ENCODE results near the gene SLC2A4RG.

SLC2A4RG gene

DNA sequence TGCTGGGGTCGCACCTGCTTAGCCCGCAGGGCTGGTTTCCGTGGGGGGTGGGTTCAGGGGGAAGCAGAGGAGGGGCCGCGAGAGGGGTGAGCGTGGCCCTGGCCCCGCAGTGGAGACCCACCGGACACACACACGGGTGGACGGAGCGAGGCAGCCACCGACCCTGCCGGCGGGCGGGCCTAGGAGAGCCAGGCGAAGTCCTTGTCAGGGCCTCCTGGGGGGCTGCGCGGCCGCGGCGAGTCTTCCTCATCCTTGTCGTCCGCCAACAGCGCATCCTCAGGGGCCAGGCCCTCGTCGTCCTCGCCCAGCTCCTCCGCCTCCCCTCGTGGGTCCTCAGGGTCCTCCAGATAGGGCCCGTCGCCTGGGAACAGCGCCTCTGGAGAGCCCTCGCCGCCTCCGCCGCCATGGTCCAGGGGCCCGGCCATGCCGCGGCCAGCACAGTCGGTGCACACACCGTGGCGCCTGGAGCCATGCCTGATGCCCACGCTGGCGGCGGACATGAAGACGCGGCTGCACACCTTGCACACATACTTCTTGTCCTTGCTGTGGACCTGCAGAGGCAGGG, 7.3 kb downstream of the SLC2A4RG start:
- peaks cover 0 to 1% of the 10 kb centered on the region in 2 donors for H3K4me1 Mint-ChIP-seq
- H3K27ac Mint-ChIP-seq, result no peak overlapping the region
- peaks cover 0 to under 1% of the 10 kb centered on the region in 2 donors for H3K9me3 Mint-ChIP-seq
- H3K27me3 Mint-ChIP-seq, result no peaks in the 10 kb centered on the region
- no peak for ATAC-seq (replicated peaks)
- H3K36me3 Mint-ChIP-seq, result peaks cover 0 to 3% of the 10 kb centered on the region in 2 donors
- DNase-seq, result no peak
- H3K4me3 Mint-ChIP-seq, result no peak overlapping the region

DNA sequence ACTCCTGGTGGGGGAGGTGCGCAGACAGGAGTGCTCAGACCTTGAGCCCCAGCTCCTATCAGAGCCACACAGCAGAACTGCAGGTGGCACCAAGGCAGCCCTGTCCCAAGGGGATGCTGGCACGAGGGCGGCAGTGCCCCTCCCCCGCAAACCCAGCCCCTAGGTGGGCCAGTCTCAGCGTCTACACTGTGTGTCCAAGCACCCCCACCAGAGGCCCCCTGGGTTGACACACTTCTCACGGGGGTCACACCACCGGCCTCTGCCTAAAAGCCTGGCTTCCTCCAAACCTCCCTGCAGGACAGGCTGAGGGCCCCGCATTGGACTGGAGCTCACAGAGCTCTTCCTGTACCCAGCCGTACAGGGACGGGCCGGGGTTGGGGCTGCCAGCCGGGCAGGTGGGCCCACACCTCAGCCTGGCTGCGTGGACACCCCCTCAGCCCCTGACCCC, 8.1 kb downstream of the SLC2A4RG start:
- H3K27me3 Mint-ChIP-seq, result no peaks in the 10 kb centered on the region
- DNase-seq, result no peak
- peaks cover 0 to 3% of the 10 kb centered on the region in 2 donors for H3K9me3 Mint-ChIP-seq
- peaks cover 0 to 4% of the 10 kb centered on the region in 2 donors for H3K4me1 Mint-ChIP-seq
- H3K27ac Mint-ChIP-seq, result no peak overlapping the region
- no peak for ATAC-seq (replicated peaks)
- H3K36me3 Mint-ChIP-seq, result peaks cover 0 to 3% of the 10 kb centered on the region in 2 donors
- H3K4me3 Mint-ChIP-seq, result no peak overlapping the region

DNA sequence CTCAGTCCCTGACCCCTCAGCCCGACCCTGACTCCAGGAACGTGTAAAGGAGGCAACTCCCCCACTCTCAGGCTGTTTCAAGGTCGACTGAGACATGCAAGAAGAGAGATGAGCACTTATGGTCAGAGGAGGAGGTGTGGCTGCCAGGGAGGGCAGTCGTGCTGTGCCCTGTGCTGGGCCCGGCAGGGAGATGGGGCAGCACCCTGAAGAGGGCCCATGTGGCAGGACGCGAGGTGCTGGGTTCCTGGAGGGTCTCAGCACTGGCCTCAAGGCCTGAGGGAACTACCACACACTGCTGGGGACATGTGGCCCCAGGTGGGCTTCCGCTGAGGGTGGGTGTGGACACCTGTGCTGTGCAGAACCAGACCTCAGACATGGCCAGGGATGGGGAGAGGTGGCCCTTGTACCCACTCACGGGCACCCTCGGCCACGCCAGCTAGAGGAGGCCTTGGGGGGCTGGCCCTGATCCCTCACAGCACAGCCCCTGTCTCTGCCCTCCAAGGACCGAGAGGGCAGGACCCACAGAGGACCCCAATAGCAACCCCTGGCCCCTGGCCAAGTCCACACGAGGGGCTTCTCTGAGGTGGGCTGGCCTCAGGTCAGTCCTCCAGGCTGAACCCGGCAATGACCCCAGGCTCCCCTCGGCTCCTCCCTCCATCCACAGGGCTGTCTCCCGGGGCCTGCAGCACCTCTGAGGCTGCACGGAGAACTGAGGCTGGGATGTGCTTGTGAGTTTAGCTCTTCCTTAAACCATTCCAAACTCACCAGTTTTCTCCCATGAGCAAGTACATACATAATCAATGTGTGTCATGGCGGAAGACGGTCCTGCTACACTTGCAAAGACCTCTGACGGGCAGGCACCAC, 8.7 kb downstream of the SLC2A4RG start:
- Mint-ChIP-seq H3K27ac (peak overlapping the region; percentile 73), H3K4me3 (no peak overlapping the region), H3K36me3 (peaks cover 0 to 3% of the 10 kb centered on the region in 2 donors), H3K27me3 (no peaks in the 10 kb centered on the region), H3K9me3 (peaks cover 0 to 3% of the 10 kb centered on the region in 2 donors), H3K4me1 (peaks cover 0 to 4% of the 10 kb centered on the region in 2 donors)
- DNase-seq (no peak), ATAC-seq (replicated peaks) (no peak)

DNA sequence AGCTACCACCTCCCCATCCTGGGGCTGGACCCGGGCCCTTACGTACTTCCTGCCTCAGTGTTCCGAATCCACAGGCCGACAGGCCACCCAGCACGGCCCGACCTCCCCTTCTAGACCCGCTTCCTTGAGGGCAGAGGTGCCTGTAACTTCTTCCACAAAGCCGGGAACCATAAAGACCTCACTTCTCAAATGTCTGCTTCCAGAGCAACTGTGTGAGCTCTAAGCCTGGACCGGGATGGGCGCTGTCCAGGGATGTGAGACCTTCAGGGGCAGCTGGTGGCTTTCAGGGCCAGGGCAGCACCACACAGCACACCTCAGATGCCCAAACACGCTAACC, 9.3 kb downstream of the SLC2A4RG start:
- Mint-ChIP-seq H3K36me3 (peaks cover 0 to 3% of the 10 kb centered on the region in 2 donors), H3K27me3 (no peaks in the 10 kb centered on the region), H3K4me1 (peaks cover 0 to 4% of the 10 kb centered on the region in 2 donors), H3K9me3 (peaks cover 0 to 3% of the 10 kb centered on the region in 2 donors), H3K27ac (no peak overlapping the region), H3K4me3 (no peak overlapping the region)
- no peak for DNase-seq
- no peak for ATAC-seq (replicated peaks)

DNA sequence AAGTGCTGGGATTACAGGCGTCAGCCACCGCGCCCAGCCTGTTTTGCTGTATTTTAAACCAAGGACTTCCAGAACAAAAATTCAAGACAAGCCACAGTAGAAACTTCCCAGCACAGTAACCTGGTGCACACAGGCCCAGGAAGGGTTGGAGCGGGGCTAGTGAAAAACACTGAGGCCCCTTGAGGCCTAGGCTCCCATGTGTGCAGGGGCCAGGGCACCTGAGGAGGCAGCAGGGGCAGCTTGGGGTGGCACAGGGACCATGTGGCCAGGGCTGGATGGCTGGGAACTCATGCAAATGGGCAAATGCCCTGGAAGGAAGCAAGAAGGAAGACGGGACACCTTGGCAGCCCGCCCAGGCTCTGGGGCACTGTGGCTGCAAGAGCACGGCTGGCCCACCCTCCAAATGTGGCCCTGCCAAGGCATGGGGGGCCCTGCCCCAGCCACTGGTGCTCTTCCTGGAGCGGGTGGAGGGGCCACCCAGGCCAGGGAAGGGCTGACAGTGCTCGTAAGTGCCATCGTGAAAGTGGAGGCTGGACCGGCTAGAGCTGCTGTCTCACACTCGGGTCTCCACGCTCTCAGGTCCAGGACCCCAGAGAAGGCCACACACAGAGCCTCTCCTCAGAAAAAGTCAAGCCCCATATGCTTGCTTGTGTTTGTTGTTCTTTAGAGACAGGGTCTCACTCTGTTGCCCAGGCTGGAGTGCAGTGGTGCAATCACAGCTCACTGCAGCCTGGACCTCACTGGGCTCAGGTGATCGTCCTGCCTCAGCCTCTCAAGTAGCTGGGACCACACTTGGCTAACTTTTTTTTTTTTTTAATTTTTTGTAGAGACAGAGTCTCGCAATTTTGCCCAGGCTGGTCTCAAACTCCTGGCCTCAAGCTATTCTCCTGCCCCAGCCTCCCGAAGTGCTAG, 10.3 kb downstream of the SLC2A4RG start:
- H3K4me3 Mint-ChIP-seq, result no peak overlapping the region
- no peaks in the 10 kb centered on the region for H3K27me3 Mint-ChIP-seq
- ATAC-seq (replicated peaks), result no peak
- peaks cover 0 to 4% of the 10 kb centered on the region in 2 donors for H3K4me1 Mint-ChIP-seq
- no peak for DNase-seq
- peaks cover 0 to 3% of the 10 kb centered on the region in 2 donors for H3K9me3 Mint-ChIP-seq
- H3K27ac Mint-ChIP-seq, result no peak overlapping the region
- H3K36me3 Mint-ChIP-seq, result peaks cover 0 to 3% of the 10 kb centered on the region in 2 donors

DNA sequence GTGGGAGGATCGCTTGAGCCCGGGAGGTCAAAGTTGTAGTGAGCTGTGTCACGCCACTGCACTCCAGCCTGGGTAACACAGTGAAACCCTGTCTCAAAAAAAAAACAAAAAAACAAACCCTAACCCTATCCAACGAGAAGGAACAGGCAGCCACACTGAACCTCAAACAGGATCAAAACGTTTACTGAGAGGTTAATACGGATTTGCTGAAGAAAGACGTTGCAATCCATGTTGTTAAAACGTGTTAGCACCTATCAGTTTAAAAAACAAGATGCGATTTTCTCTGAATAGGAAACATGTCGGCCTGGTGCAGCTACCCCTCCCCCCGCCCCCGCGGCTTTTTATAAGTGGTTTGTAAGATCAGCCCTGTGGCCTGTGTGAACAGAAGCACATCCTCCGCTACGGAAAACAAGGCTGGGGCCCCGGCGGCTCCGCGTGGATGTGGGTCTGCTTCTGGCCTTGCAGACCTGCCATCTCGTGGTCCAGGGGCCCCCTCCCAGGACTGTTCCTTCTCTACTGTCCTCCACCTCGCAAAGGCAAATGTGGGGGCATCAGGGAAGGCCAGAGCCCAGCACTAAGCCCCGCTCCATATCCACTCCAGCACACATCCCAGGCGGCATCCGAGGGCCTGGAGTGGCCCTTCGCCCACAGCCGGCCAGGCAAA, 11.4 kb downstream of the SLC2A4RG start:
- Mint-ChIP-seq H3K36me3 (no peaks in the 10 kb centered on the region), H3K4me3 (no peak overlapping the region), H3K4me1 (peaks cover 0 to 4% of the 10 kb centered on the region in 2 donors)

DNA sequence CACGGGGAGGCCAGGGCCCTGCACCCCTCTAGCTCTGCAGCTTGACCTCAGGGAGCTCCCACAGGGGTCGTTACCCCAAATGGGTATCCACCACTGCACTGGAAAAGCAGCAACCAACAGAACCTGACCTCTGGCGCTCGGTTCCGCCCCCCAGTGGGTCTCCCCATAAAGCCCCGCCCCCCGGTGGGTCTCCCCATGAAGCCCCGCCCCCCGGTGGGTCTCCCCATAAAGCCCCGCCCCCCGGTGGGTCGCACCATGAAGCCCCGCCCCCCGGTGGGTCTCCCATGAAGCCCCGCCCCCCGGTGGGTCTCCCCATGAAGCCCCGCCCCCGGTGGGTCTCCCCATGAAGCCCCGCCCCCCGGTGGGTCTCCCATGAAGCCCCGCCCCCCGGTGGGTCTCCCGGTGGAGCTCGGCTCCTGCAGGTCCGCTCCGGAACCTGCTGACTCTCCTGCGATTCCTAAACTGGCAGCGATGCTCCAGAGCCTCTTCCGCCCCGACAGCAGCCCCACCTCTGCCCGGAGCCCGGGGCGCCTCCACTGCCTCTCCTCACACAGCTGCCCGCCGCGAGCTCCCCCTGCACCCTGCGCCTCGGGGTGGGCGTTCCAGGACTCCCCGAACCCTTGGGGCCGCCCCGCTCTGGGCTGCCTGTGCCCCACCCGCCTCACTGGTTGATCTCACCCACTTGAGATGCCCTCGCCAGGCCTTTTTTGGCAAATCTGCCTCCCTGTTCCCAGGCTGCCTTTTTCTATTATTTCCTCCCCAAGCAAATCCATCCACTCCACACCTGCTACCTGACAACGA, 12.1 kb downstream of the SLC2A4RG start:
- Mint-ChIP-seq H3K36me3 (no peaks in the 10 kb centered on the region), H3K4me3 (no peak overlapping the region), H3K27me3 (no peaks in the 10 kb centered on the region), H3K9me3 (peaks cover 0 to 3% of the 10 kb centered on the region in 2 donors), H3K4me1 (peaks cover 0 to 4% of the 10 kb centered on the region in 2 donors), H3K27ac (no peak overlapping the region)
- DNase-seq (no peak), ATAC-seq (replicated peaks) (no peak)

More for the DNA sequence above, 11.4 kb downstream of the SLC2A4RG start:
- no peak overlapping the region for H3K27ac Mint-ChIP-seq
- DNase-seq (no peak), ATAC-seq (replicated peaks) (no peak)
- peaks cover 0 to 3% of the 10 kb centered on the region in 2 donors for H3K9me3 Mint-ChIP-seq
- no peaks in the 10 kb centered on the region for H3K27me3 Mint-ChIP-seq

DNA sequence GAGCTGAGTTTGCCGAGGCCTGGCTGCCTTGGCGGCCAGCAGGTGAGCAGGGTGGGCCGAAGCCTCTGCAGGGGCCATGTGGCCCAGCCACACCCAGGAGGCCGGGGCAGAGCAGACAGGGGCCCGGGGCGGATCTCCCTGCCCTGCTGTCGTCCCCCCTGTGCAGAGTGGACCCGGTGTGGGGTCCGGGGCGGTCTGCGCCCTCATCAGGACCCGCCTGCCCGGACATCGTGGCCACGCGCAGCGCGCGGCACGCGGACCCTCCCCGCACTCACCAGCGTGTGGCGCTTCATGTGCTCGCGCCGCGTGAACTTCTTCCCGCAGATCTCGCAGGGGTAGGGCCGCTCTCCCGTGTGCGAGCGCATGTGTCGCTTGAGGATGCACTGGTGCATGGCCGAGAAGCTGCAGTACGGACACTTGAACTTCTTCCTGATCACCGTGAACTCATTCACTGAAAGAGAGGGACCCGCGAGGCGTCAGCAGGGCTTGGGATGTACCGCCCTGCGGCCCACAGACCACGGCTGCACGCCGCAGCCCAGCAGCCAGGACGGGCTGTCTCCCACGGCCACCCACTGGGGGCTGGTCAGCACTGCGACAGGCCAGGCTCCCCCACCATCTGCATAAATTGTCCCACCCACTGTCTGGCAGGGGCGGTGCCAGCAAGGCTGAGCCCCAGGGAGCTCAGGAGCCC, 13.0 kb downstream of the SLC2A4RG start:
- ATAC-seq (replicated peaks), result no peak
- no peaks in the 10 kb centered on the region for H3K36me3 Mint-ChIP-seq

DNA sequence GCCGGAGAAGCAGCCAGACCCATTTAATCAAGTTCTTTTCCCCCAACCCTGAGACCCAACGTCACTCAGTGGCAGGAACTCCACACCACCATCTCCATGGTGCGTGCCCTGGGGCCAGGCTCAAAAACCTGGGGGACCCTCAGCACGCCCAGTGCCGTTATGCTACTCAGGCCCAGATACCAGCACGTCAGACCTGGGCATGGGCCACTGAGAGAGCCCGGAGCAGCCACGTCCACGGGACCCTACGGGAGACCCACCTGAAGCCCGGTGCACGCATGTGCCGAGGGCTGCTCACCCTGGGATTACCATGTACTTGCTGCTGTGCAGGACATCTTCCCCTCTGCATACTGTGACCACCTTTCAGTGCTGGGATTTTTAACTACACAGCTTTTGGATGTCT, 13.8 kb downstream of the SLC2A4RG start:
- no peak overlapping the region for H3K27ac Mint-ChIP-seq
- no peak overlapping the region for H3K4me3 Mint-ChIP-seq
- peaks cover 0 to 2% of the 10 kb centered on the region in 2 donors for H3K27me3 Mint-ChIP-seq
- no peaks in the 10 kb centered on the region for H3K36me3 Mint-ChIP-seq
- peaks cover 0 to 3% of the 10 kb centered on the region in 2 donors for H3K9me3 Mint-ChIP-seq
- H3K4me1 Mint-ChIP-seq, result peaks cover 0 to 4% of the 10 kb centered on the region in 2 donors
- DNase-seq, result no peak
- ATAC-seq (replicated peaks), result no peak

More for the DNA sequence above, 13.0 kb downstream of the SLC2A4RG start:
- peaks cover 0 to 4% of the 10 kb centered on the region in 2 donors for H3K4me1 Mint-ChIP-seq
- peaks cover 0 to 3% of the 10 kb centered on the region in 2 donors for H3K9me3 Mint-ChIP-seq
- H3K27me3 Mint-ChIP-seq, result no peaks in the 10 kb centered on the region
- no peak for DNase-seq
- H3K4me3 Mint-ChIP-seq, result no peak overlapping the region
- no peak overlapping the region for H3K27ac Mint-ChIP-seq

DNA sequence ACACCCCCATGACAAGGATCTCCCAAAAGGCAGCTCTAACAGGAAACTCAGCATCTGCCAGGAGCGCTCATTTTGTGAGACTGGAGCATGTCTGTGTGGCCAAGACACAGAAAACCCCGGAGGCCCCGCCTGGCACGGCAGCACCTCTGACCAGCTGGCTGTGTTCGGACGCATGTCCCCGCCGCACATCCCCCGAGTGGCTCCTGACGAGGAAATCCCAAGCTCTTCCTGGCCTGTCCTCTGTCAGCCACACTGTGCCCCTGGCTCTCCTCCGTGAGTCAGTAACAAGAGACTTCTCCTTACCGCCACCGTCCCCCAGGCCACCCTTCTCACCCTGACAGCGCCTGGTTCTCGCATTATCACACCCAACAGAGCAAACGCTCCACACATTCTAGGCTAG, 14.4 kb downstream of the SLC2A4RG start:
- ATAC-seq (replicated peaks), result no peak

DNA sequence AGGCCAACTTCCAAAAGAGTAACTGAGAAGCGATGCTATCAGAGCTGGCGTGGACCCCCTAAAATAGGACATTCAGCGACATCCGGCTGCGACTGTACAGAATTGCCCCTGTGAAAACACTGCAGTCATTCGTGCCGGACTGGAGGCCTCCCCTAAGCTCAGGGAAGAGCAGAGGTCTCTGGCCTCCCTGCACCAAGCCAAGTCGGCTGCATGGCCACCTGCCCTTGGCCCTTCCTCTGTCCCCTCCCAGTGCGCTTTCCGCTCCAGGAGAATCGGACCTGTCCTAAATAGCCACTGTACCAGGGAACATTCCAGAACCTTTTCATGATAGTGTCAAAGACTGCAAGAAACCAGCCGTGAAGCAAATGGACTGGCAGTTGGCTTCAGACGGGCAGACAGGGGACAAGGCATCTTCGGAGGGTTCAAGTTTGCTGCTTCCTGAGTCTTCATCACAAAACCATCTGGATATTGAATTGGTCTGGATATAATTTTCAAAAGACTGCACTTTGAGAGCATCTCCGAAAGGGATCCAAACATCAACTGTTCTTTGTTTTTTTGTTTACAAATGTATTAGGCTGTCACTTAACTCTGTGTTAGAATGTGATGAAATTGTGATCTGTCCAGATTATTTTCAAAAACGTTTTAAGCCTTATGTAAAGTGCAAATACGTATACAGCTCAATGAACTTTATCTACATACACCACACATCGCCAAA, 16.5 kb downstream of the SLC2A4RG start:
- Mint-ChIP-seq H3K9me3 (peaks cover 0 to 3% of the 10 kb centered on the region in 2 donors), H3K4me3 (no peak overlapping the region), H3K27me3 (peaks cover 0 to 4% of the 10 kb centered on the region in 2 donors), H3K4me1 (peaks cover 0 to 4% of the 10 kb centered on the region in 2 donors), H3K27ac (no peak overlapping the region), H3K36me3 (no peaks in the 10 kb centered on the region)
- no peak for ATAC-seq (replicated peaks)
- no peak for DNase-seq

More for the DNA sequence above, 14.4 kb downstream of the SLC2A4RG start:
- DNase-seq, result no peak
- Mint-ChIP-seq H3K36me3 (no peaks in the 10 kb centered on the region), H3K27me3 (peaks cover 0 to 4% of the 10 kb centered on the region in 2 donors), H3K9me3 (peaks cover 0 to 3% of the 10 kb centered on the region in 2 donors), H3K4me1 (peaks cover 0 to 4% of the 10 kb centered on the region in 2 donors), H3K4me3 (no peak overlapping the region), H3K27ac (no peak overlapping the region)

DNA sequence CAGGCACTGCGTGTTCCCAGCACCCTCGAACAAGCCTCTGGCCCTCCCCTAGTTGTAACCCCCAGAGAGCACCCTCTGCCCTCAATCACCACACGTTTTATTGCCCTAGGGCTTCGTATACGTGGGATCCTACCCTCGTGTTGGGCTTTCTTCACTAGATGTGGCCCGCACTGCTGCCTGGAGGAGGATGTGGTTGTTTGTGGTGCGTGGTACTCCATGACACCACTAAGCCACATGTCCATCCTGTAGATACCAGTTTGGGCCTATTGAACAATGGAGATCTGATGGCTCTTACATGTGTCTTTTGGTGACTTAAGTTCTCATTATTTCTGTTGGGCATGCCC, 17.0 kb downstream of the SLC2A4RG start:
- Mint-ChIP-seq H3K27me3 (peaks cover 0 to 4% of the 10 kb centered on the region in 2 donors), H3K4me3 (no peak overlapping the region), H3K36me3 (no peaks in the 10 kb centered on the region), H3K27ac (no peak overlapping the region), H3K4me1 (peaks cover 0 to 4% of the 10 kb centered on the region in 2 donors), H3K9me3 (peaks cover 0 to 3% of the 10 kb centered on the region in 2 donors)
- DNase-seq, result no peak
- peak in 1 of 2 donors; percentile 14 for ATAC-seq (replicated peaks)
